ENCODE data around the gene GUCA2B.

GUCA2B gene

DNA sequence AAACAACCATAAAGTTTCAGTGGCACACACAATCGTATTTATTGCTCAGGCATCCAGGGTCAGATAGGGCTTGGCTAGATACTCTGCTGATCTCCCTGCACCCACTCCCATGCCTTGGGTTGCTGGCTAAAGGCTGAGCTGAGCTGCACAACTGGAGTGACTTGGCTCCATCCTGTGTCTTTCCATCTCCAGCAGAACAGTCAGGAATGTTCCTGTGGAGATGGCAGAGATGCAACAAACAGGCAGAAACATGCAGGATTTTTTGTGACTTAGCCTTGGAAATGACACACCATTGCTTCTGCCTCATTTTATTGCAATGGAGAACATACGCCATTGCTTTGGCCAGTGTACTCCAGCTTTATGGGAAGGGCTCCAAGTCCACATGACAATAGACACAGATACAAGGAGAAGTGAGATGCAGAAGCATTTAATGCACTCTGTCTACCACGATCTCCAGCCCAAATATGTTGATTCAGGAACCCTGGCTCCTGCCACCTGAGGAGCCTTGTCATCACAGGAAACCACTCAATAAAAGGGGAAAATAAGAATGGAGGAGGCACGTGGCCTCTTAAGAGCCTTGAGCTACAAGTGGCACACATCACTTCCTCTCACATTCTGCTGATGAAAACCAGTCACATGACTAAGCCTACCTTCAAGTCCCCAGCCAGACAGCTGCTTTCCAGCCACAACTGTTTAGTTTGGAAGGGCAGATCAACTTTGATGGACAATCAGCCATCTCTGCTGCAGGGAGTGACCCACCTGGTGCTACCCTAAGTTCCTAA, 10.1 kb upstream of the GUCA2B start:
- no peak for DNase-seq (ENCODE audit: low read depth in 1 of 2, low spot score in 1 of 2)

DNA sequence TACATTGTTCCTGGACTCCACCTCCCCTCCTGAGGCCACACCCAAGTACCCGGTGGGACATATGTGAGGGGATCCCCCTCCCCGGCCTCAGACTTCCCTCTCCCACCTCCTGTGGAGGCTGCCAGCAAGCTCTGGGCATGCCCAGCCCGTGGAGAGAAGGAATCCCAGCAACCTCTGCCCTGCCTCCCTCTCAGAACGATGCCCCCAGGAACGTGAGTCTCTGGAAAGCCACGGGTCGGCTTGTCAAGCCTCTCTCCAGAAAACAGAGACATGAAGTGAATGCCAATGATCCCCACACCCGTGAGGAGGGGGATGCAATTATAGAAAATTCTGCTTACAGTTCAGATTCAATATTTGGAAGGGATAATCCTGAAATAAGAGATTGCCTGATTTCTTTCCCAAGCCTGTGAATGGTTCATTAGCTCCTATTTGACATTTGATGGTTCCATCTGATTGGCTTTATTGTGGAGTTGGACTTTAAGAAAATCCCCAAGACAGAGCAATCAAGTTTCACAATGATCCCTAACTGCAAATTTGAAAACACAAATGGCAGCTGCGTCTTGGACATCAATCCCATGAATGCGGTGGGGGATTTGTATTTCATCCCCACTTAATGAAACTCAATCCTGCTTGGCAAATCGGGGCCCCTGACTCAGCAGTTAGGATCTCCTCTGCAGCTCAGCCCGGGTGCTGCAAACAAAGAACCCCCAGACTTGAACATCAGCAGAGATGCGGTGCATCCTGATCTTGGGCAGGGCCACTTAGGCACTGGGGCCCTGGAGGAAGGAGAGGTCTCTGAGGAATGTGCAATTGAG, 9.1 kb upstream of the GUCA2B start:
- DNase-seq (ENCODE audit: low read depth in 1 of 2, low spot score in 1 of 2), result no peak

DNA sequence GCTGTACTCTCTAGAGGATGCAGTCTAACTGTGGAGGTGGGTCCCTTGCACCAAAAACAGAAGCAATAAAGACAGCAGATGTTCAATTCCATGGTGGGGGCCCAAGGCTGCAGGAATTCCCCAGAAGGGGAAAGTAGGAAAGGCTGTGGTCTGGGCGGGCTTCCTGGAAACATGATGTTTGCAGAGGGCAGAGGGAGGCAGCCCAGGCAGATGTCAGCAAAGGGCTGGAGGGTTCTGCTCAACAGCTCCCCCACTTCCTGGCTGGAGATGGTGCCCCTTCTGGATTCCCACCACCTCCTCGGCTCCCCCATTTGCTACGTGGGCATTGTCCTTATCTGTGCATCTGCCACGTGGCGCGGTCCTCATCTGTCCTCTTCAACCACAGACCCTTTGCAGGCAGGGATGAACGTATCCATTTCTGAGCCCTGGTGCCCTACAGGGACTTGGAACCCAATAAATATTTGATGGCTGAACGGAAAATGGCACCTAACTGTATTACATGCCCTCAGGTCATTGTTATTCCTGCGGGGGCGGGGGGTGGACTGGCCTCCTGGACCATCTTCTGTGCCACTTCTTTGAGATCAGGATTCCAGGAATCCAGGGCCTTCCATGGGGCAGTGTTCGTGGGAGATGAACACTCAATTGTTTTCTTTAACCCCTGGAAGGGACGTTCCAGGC, 8.4 kb upstream of the GUCA2B start:
- no peak for DNase-seq (ENCODE audit: low read depth in 1 of 2, low spot score in 1 of 2)

DNA sequence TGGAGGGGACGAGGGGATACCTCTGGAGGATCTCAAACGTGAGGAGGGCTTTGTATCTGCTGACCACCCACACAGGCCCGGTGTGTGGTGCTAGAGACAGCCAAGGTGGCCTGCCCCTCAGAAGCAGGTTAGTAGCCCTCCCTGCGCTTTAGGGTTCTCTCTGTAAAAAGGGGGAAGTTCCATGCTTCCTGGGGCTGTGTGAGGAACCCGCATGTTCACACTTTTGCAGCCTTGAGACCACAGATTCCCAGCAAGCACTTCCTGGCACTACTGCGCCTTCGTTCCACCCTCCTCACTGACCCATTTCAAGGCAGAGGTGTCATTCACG, 7.9 kb upstream of the GUCA2B start:
- no peak for DNase-seq (ENCODE audit: low read depth in 1 of 2, low spot score in 1 of 2)

DNA sequence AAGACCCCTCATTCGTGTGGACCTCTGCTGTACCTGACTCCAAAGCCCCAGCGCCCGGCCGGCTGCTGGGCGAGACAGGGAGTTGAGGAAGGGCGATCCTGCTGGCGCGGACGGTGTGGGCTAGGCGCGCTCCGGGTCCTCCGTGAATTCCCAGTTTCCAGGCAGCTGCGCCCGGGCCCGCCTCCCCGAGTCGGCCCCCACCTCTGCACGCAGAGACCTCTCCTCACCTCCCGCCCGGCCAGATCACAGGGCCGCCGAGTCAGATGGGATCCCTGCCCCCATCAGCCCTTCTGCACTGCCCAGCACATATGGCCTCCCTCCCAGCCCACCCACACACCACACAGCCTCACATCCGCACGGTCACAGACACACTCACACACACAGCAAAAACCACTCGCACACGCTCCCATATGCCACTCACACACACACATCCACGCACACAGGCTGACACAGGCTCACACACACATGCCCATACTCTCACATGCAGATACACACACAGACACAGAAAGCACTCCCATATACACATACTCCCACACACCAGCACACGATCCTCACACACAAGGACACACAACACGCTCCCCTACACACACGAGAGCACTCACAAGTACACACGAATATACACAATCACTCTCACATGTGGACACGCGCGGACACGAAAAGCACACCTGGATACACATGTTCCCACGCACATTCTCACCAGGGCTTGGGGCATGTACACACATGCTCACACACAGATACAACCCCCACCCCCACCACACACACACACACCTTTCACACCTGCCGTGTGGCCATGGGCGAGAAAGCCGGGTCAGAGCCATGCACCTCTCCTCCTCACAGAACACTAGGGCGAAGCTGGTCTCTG, 7.2 kb upstream of the GUCA2B start:
- no peak for DNase-seq (ENCODE audit: low read depth in 1 of 2, low spot score in 1 of 2)

DNA sequence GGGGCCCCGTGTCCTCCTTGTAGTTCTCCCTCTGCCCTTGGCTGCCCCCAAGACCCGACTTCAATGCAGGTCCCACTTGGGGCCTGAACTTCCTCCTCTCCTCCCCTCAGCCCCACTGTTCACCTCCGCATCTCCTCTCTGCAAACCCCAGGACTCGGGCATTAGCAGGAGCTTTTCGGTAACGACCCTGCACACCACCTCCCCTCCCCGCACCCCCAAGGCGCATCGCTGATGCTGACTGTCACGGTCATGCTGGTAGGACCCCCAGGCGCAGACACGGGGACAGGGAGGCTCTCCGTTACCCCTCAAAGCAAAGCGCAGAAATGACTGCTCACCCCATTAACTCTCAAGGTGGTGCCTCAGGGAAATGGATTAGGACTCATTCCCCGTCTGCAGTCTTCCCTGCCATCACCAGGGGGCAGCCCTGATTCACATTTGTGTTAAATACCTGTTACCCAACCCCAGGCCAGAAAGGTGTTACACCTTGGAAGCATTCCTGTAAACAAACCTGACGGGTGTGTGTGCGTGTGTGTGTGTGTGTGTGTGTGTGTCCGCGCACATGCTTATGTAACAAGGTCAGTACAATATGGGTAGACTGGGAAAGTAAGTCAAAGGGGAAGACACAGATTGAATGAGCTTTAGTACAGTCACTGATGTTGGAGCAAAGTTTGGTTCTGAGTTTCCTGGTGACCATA, 6.4 kb upstream of the GUCA2B start:
- peak; percentile 28 to 50 for DNase-seq (ENCODE audit: low read depth in 1 of 2, low spot score in 1 of 2)

DNA sequence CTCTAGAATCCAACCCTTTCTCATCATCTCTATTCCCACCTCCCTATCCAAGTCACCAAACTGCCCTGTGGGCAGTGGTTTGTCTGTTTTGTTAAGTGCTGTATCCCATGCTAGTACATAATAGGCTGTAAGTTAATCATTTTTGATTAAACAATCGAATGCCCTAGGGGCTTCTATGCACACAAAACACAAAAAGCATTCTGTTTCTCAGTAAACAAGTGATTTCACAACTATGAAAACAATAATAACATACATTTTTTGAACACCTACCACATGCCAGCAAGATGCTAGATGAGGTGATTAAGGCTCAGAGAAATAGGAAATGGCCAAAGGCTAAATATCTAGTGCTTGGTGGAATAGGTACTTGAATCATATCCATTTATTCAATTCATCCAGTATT, 5.0 kb upstream of the GUCA2B start:
- no peak for DNase-seq (ENCODE audit: low read depth in 1 of 2, low spot score in 1 of 2)

DNA sequence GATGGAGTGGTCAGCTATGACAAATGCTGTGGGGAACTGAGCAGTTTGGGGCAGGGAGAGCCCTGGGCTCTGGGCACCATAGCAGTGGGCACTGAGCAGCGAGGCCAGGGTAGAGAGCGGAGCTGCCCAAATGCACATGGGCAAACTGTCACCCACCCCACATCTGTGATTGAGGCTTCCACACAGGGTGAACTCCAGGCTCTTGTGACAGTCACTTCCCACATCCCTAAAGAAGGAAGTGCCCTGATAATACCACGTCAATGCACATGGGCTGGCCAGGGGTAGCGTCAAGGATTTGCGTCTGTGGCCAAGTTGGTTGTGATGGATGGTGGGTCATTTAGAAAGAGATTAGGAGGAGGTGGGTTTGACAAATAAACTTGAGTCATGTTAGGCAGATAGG, 2.6 kb upstream of the GUCA2B start:
- DNase-seq (ENCODE audit: low read depth in 1 of 2, low spot score in 1 of 2), result no peak

DNA sequence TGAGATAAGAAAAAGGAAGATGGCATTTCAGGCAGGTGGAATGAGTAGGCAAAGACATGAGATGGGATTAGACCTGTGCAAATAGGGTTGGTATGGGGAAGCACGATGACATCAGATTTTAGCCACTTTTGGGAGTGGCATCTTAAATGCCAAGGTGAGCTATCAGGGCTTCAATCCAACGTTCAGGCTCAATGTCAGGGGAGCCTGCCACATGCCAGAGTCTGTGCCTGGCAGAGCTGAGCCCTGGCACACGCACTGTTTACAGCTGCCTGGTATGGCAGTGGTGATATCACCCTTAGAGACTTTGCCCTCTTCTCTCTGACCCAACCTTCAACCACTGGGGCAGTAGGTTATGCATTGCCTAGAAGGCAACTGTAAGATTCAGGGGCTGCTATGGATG, 1.1 kb upstream of the GUCA2B start:
- DNase-seq (ENCODE audit: low read depth in 1 of 2, low spot score in 1 of 2), result no peak

DNA sequence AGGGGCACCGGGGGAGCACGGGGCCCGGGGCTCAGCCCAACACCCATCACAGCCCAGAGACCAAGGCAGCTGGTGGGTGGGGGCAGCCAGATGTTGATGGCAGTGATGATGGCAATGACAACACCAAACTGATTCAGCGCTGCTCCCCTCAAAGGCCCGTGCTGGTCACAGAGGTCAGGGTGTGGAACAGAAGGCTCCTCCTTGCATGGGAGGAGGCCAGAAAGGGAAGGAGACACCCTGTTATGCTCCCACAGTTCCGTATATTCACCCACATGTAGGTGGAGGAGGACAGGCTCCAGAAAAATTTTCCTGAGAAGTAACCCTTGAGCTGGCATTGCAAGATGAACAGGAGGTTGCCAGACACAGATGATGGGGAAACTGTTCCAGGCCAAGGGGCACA, 414 bp downstream of the GUCA2B start:
- no peak for DNase-seq (ENCODE audit: low read depth in 1 of 2, low spot score in 1 of 2)

DNA sequence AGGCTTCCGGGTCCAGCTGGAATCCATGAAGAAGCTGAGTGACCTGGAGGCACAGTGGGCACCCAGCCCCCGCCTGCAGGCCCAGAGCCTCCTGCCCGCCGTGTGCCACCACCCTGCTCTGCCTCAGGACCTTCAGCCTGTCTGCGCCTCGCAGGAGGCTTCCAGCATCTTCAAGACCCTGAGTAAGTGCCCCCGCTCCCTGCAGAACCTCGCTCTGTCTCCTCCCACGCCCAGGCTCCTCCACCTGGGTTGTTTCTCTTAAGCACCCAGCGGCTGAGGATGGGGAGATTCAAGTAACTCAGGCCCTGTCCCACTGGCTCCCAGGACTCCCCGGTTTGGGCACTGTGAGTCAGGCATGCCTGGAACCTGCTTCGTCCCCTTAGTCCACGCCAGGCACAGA, 1.5 kb downstream of the GUCA2B start:
- no peak for DNase-seq (ENCODE audit: low read depth in 1 of 2, low spot score in 1 of 2)

DNA sequence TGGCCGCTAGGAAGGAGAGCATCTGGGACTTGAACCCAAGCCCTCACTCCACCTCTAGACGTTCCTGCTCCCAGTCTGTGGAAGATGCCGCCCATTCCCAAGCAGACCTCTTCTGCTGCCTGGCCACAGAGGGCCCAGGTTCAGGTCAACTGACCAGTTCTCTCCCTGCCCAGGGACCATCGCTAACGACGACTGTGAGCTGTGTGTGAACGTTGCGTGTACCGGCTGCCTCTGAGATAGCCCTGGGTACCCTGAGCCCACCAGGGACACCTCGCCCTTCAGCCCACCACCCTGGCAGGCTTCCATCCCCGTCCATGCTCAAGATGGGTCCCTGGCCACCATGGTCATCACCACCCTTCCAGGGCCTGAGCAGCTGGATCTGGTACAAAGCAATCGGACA, 2.2 kb downstream of the GUCA2B start:
- DNase-seq (ENCODE audit: low read depth in 1 of 2, low spot score in 1 of 2), result no peak

DNA sequence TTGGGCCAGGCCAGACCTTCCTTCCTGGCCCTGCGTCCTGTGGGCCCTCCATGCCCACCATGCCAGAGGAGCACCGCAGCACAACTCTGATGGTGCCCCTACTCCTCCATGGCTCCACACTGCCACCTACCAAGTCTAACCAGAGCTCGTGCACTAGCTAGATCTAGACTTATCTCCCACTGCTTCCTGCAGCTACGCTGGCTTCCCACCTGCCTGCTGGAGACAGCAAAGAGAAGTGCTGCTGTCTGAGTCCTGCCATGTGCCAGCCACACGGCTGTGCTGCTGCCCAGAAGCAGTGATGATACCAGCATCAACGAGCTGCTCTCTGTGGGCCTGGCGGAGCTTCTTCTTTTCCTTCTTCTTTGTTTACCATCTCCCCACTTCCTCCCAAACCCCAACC, 4.5 kb downstream of the GUCA2B start:
- DNase-seq (ENCODE audit: low read depth in 1 of 2, low spot score in 1 of 2), result no peak

DNA sequence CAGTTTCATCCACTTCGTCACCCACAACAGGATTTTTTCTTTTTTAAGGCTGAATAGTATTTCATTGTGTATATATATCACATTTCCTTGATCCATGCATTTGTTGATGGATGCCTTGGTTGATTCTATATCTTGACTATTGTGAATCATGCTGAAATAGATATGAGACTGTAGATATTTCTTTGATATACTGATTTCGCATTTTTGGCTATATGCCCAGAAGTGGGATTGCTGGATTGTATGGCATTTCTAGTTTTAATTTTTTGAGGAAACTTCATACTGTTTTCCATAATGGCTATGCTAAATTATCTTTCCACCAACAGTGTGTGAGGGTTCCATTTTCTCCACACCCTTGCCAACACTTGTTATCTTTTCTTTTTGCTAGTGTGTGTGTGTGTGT, 5.0 kb downstream of the GUCA2B start:
- no peak for DNase-seq (ENCODE audit: low read depth in 1 of 2, low spot score in 1 of 2)

DNA sequence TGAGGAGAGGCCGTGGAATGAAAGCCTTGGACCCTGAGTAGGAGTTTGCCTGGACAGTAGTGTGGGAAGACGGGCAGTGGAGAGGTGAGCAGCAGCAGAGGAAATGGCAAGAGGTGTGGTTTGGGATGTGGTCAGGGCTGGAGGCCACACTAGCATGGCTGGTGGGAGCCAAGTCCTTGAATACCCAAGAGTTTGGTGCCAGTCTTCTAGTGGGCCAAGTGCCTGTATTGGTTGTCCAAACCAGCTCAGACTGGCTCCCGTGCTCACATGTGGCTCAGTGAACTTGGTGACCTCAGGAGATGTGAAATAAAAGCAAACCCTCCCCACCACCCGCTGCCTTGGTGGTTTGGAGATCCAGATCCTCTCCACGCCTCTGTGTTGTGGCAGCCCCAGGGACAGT, 9.0 kb downstream of the GUCA2B start:
- DNase-seq (ENCODE audit: low read depth in 1 of 2, low spot score in 1 of 2), result no peak

DNA sequence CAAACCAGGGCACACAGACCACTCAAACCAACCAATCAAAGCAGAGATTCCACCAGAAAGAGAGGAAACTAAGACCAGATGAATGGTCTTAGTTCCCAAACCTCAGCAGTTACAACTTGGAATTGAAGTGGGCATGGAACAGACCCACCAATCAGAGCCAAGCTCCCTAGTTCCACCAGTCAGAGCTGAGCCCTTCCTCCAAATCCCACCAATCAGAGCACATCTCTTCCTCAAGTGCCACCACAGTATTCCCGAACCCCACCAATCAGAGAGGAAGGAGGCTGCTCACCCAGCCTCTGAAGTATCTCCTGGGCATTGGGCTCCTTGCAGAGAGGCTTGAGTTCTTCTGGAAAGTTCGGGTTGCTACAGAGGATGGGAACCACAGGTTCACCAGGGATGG, 9.9 kb downstream of the GUCA2B start:
- DNase-seq (ENCODE audit: low read depth in 1 of 2, low spot score in 1 of 2), result no peak

DNA sequence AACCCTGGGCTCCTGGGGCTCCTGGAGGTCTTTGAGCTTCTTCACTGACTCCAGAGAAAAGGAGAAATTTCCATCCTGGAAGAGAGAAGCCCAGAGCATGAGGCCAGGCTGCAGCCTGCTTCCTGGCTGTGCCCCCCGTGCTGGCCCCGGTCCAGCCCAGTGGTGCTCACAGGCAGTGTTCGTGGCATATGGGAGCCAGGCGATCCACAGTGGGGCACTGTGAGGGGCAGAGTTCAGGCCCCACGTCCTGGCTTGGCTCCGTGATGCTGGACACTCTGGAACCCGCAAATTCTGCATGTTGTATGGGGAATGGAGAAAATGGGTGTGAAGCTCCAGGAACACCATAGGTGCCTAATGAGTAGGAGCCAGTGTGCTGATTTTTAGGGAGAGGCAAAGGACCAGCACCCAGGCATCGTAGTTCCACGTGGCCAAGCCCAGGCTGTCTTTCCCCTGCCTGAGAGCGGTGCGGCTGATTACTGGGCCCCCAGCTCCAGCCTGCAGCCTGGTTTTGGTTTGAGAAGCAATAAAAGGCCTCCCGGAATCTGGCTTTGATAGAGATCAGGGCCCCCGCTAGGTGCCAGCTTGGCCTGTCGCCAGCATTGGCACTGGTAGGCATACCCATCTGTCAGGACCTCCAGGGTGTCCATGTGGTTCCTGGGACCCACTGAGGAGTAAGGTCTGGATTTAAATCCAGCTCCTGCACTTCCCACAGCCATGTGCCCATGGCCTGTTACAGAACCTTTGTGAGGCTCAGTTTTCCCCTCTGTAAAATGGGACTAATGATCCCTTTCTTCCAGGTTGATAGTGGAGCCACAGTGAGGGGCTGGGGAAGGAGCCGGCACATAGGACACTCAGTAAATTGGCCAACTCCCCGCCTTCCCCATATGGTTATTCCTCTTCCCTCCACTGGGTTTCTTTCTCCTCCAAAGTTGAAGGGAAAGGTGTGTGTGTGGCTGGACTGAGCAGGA, 10.6 kb downstream of the GUCA2B start:
- no peak for DNase-seq (ENCODE audit: low read depth in 1 of 2, low spot score in 1 of 2)

DNA sequence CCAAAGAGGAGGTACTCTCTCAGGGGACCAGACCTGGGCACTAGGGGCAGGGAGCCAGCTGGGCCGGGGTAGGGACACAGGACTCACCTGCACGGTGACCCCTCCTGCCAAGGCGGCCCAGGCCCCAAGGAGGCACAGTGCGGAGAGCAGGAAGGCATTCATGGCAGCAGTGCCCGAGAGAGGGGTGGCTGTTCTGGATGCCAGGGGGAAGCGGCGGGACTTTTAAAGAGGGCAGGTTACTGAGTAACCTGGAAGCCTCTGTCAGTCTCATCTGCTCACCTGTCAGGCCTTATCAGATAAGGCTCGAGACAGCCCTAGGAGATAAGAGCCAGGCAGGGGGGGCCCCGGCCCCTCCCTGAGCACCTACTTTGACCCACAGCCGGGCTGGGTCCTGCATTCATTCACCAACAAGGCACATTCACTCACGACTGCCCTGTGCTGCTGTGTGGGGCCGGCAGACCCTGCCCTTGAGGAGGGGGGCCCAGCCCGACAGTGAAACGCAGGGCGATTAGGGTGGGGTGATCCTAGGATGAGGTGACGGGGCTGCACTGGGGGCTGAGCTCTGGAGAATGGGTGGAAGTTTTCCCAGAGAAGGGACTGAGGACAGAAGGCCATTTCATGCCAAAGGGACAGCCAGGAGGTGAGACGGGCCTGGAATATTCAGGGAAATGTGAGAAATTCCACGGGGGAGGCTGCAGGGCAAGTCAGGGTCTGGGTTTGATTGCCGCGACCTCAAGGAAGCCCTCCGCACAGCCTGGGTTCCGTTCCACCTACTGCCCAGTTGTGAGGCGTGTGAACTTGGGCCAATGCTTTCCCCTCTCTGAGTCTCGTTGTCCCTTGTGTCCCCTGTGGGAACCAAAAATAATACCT, 11.6 kb downstream of the GUCA2B start, which contains the start of gene GUCA2A:
Gene GUCA2A (minus strand): TSS at position 195 of the 870 bp plus-strand sequence. CDS start 33 bp downstream, at position 162.
- no peak for DNase-seq (ENCODE audit: low read depth in 1 of 2, low spot score in 1 of 2)
